Left lung (tissue), 10 donors: ENCODE measurements around the gene PICALM. TPM values are rescaled to one million over a fixed set of nuclear protein-coding genes. Genes with fewer than 3 reads are reported as not detected.
A peak's percentile ranks its signal among the peaks of the same experiment; 100 is the strongest.

Experiments
- ATAC-seq: fragments of 200-7000 bp; cut with Tn5 transposase; one replicate; pipeline ENCODE4 v1.9.1; 2020; ENCODE audit warnings: moderate library complexity
- DNase-seq, 4 donors: peaks; one replicate each; pipeline ENCODE4 v3.0.0-alpha.2; 2013 to 2020
- H3K27ac ChIP-seq, 2 donors: fragments of 200-600 bp; sonication (generic) in 1 of 2; one replicate each; pipeline versions ENCODE4 v1.5.0 to v1.8.0; 2020 to 2021
- H3K27me3 ChIP-seq, 2 donors: fragments of 200-600 bp; sonication (generic) in 1 of 2; one replicate each; pipeline versions ENCODE4 v1.5.0 to v1.8.0; 2020 to 2021
- H3K36me3 ChIP-seq, 2 donors: fragments of 200-600 bp; sonication (generic) in 1 of 2; one replicate each; pipeline versions ENCODE4 v1.5.0 to v1.8.0; 2020 to 2021
- H3K4me1 ChIP-seq, 2 donors: fragments of 200-600 bp; one replicate each; pipeline ENCODE4 v1.8.0; 2021
- H3K4me3 ChIP-seq, 2 donors: fragments of 200-600 bp; sonication (generic) in 1 of 2; one replicate each; pipeline versions ENCODE4 v1.5.0 to v1.8.0; 2020 to 2021; ENCODE audit warnings: mild to moderate bottlenecking in 1 of 2
- H3K9me3 ChIP-seq, 2 donors: fragments of 200-600 bp; sonication (generic) in 1 of 2; one replicate each; pipeline versions ENCODE4 v1.5.0 to v1.8.0; 2020 to 2021
- intact Hi-C, 2 donors: fragments of 100-400 bp; cut with DNase I; formaldehyde crosslinking; loops; one replicate each; pipeline versions ENCODE4 v1.11.2 to v1.14.2; 2022
- polyA plus RNA-seq, 6 donors: library from polyadenylated mRNA; unstranded; fragments of 120-200 nt; gene quantifications; one replicate each; pipeline ENCODE4 v1.2.1, GENCODE V29; 2013; ENCODE audit not compliant: insufficient read length in 6 of 6
- total RNA-seq, 2 donors: library from RNA; stranded (reverse); fragmentation: NEBNext Ultra II Directional; extraction: Animal tissue kit (Norgen Biotek cat#: 25700); gene quantifications; one replicate each; pipeline ENCODE4 v1.2.1, GENCODE V29; 2021
- TF ChIP-seq, protein P1 (sequence below), 2 donors: fragments of 200-600 bp; sonication (generic) in 1 of 2; IDR thresholded peaks; one replicate each; pipeline versions ENCODE4 v1.5.0 to v1.8.0; 2021; ENCODE audit warnings: antibody characterized with exemption in 2 of 2
- donor health status: DM: no; HTN: yes; CAD: no.
- donor health status: DM: no; HTN: no; CAD: no.

The PICALM gene
- total and polyA plus RNA-seq, 8 donors, result 159 to 216 (median 182) TPM

DNA sequence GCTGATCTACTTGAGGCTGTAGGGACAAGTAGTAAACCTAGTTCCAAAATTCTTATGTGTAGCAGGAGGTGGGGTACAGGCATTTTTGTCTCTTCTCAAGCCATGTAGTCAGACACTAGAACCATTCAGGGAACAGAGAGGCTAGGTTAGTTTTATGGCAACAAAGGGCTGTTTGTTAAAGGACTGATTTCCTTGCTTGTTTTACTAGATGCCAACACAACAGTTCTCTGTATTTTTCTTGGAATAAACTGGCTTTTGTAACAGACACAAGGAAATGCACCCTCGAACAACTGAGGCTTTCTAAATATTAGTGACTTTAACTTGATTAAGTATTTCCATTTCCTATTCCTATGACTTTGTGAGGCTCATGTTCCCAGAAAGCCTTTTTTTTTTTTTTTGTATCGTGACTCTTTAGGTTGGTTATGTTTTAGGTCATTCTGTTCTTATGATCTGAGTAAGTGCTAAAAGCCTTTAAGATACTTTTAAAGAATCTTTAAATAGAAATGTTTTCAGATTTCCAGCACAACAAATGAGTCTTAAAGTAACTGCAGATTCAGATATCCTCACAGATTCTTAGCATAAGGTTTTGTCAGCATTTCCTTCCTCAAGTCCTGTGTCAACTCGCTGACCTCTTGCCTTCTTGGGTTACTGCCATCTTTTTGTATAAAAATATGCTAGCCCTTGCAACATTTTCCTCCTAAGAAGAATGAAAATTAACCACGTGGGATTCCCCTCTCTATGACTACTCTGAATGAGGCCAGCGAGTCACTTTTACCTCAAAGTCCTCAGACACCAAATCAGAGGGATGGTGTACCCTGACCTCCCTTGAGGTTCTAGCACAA, 121.2 kb downstream of the PICALM start:
- Histone ChIP-seq H3K4me3 (no peak overlapping the region), H3K27me3 (no peaks in the 10 kb centered on the region), H3K27ac (peak overlapping the region; percentile 65 to 74), H3K4me1 (peaks cover 13 to 47% of the 10 kb centered on the region in 2 donors), H3K9me3 (no peaks in the 10 kb centered on the region), H3K36me3 (no peaks in the 10 kb centered on the region)
- intact Hi-C loops, result no loop called here
- peak in 2 of 4 donors; percentile 45 to 68 for DNase-seq
- TF ChIP-seq, protein P1, sequence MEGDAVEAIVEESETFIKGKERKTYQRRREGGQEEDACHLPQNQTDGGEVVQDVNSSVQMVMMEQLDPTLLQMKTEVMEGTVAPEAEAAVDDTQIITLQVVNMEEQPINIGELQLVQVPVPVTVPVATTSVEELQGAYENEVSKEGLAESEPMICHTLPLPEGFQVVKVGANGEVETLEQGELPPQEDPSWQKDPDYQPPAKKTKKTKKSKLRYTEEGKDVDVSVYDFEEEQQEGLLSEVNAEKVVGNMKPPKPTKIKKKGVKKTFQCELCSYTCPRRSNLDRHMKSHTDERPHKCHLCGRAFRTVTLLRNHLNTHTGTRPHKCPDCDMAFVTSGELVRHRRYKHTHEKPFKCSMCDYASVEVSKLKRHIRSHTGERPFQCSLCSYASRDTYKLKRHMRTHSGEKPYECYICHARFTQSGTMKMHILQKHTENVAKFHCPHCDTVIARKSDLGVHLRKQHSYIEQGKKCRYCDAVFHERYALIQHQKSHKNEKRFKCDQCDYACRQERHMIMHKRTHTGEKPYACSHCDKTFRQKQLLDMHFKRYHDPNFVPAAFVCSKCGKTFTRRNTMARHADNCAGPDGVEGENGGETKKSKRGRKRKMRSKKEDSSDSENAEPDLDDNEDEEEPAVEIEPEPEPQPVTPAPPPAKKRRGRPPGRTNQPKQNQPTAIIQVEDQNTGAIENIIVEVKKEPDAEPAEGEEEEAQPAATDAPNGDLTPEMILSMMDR (IDR thresholded peaks at IDR 0.05), result no peak
- ATAC-seq, result peak; percentile 84

DNA sequence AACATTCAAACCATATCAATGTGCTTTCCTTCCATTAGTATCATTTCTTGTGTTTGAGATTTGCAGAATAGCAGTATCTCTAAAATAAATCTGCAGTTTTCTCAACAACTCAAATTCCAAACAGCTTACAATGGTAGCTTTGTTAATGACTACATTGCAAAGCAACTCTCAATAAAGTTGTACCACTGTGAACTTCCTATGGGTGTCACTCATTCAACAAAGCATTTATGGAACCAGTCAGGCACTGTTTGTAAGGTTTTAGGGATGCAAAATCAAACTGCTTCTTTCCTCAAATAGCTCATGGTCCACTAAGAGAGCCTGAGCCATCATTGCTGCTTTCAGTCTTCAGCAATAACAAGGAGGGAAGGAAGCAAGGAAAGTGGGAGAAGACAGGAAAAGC, 122.7 kb downstream of the PICALM start:
- no peak overlapping the region for H3K4me3 ChIP-seq
- DNase-seq (no peak), ATAC-seq (no peak)
- no peak overlapping the region for H3K27ac ChIP-seq
- H3K9me3 ChIP-seq, result no peaks in the 10 kb centered on the region
- H3K36me3 ChIP-seq, result no peaks in the 10 kb centered on the region
- H3K27me3 ChIP-seq, result no peaks in the 10 kb centered on the region
- peaks cover 13 to 47% of the 10 kb centered on the region in 2 donors for H3K4me1 ChIP-seq
- intact Hi-C loops, result no loop called here
- TF ChIP-seq, protein P1 (IDR thresholded peaks at IDR 0.05), result no peak

DNA sequence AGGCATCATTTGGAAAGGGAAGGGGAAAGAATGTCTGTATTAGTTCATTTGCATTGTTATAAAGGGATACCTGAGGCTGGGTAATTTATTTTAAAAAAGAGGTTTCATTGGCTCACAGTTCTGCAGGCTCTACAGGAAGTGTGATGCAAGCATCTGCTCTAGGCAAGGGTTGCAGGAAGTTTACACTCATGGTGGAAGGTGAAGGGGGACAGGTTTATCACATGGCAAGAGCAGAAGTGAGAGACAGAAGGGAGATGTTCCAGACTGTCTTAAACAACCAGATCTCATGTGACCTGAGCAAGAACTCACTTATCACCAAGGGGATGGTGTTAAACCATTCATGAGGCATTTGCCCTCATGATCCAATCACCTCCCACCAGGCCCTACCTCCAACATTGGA, 123.1 kb downstream of the PICALM start:
- ATAC-seq (no peak), DNase-seq (no peak)
- Histone ChIP-seq H3K4me1 (peaks cover 13 to 47% of the 10 kb centered on the region in 2 donors), H3K27me3 (no peaks in the 10 kb centered on the region), H3K27ac (no peak overlapping the region), H3K4me3 (no peak overlapping the region), H3K36me3 (no peaks in the 10 kb centered on the region), H3K9me3 (no peaks in the 10 kb centered on the region)
- intact Hi-C loops, result no loop called here
- TF ChIP-seq, protein P1 (IDR thresholded peaks at IDR 0.05), result no peak

GRCh38 chr11:85945296-85945695, 123.6 kb downstream of the PICALM start:
- Histone ChIP-seq H3K36me3 (no peaks in the 10 kb centered on the region), H3K27ac (no peak overlapping the region), H3K27me3 (no peaks in the 10 kb centered on the region), H3K9me3 (no peaks in the 10 kb centered on the region), H3K4me3 (no peak overlapping the region), H3K4me1 (peaks cover 13 to 47% of the 10 kb centered on the region in 2 donors)
- no peak for DNase-seq
- intact Hi-C loops, result no loop called here
- TF ChIP-seq, protein P1 (IDR thresholded peaks at IDR 0.05), result no peak
- ATAC-seq, result no peak

DNA sequence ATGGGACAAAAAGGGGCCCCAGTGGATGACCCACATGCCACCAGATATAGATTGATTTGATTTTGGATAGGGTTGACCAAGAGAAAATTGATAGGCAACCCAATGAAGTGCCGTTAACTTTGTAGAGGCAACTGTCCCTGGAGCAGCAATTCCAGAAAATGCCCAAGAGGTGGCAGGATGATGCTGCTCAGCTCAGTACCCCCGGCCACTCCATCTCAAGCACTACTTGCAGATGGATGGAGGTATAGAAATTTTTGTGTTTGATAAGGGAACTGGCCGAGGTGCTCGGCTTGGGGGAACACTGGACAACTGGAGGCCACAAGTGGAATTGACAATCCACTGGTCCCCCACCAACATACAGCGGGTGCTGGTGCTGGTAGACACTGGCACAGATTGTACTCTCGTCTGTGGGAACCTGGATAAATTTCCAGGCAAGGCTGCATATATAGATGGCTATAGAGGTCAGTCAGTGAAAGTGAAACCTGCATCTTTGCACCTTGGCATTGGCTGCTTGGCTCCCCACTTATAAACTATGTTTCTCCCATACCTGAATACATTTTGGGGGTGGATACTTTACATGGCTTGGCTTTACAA, 127.4 kb downstream of the PICALM start:
- Histone ChIP-seq H3K9me3 (no peaks in the 10 kb centered on the region), H3K4me1 (peaks cover 0 to 15% of the 10 kb centered on the region in 2 donors), H3K27ac (no peak overlapping the region), H3K4me3 (no peak overlapping the region), H3K36me3 (no peaks in the 10 kb centered on the region), H3K27me3 (no peaks in the 10 kb centered on the region)
- peak in 2 of 4 donors; percentile 29 to 67 for DNase-seq
- intact Hi-C loops, result loop anchor here in 1 of 2 donors (5.0 kb wide), 1 partner anchor 276 kb away; no protein-coding TSS in a partner anchor
- TF ChIP-seq, protein P1 (IDR thresholded peaks at IDR 0.05), result peak; percentile 62 to 66
- ATAC-seq, result peak; percentile 91
